ENCODE data around the gene PIP5K1B. TPM values are rescaled to one million over a fixed set of nuclear protein-coding genes. Genes with fewer than 3 reads are reported as not detected.

The PIP5K1B gene
- total and polyA plus RNA-seq, 2 experiments from 2014 or later = 1.3 to 2.8 TPM

DNA sequence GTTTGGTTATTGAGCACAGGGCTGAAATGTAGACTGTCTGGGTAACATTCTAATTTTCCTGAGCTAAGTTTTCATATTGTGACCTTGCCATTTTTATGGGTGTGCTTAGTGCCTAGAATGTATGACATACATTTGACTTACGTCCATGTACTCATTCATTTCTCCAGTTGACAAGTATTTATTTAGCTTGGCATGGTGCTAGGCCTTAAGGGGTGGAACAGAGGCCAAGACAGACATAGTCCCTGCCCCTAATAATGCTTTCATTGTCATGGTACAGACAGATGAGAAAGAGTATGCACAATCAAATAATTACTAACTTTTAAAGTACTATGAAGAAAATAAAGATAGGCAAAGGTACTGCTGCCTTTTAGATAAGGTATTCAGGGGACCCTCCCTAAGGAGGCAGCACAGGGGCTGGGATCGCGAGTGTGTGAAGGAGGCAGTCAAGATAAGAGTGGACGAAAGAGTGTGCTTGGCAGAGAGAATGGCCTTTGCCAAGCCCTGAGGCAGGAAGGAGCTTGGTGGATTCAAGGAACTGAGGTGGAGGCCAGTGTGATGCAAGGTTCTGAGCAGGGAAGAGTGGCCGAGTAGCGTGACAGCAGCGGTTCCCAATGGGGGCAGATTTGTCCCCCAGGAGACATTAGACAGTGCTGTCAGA, 128.0 kb downstream of the PIP5K1B start (continued):
- TF ChIP-seq, protein P1, sequence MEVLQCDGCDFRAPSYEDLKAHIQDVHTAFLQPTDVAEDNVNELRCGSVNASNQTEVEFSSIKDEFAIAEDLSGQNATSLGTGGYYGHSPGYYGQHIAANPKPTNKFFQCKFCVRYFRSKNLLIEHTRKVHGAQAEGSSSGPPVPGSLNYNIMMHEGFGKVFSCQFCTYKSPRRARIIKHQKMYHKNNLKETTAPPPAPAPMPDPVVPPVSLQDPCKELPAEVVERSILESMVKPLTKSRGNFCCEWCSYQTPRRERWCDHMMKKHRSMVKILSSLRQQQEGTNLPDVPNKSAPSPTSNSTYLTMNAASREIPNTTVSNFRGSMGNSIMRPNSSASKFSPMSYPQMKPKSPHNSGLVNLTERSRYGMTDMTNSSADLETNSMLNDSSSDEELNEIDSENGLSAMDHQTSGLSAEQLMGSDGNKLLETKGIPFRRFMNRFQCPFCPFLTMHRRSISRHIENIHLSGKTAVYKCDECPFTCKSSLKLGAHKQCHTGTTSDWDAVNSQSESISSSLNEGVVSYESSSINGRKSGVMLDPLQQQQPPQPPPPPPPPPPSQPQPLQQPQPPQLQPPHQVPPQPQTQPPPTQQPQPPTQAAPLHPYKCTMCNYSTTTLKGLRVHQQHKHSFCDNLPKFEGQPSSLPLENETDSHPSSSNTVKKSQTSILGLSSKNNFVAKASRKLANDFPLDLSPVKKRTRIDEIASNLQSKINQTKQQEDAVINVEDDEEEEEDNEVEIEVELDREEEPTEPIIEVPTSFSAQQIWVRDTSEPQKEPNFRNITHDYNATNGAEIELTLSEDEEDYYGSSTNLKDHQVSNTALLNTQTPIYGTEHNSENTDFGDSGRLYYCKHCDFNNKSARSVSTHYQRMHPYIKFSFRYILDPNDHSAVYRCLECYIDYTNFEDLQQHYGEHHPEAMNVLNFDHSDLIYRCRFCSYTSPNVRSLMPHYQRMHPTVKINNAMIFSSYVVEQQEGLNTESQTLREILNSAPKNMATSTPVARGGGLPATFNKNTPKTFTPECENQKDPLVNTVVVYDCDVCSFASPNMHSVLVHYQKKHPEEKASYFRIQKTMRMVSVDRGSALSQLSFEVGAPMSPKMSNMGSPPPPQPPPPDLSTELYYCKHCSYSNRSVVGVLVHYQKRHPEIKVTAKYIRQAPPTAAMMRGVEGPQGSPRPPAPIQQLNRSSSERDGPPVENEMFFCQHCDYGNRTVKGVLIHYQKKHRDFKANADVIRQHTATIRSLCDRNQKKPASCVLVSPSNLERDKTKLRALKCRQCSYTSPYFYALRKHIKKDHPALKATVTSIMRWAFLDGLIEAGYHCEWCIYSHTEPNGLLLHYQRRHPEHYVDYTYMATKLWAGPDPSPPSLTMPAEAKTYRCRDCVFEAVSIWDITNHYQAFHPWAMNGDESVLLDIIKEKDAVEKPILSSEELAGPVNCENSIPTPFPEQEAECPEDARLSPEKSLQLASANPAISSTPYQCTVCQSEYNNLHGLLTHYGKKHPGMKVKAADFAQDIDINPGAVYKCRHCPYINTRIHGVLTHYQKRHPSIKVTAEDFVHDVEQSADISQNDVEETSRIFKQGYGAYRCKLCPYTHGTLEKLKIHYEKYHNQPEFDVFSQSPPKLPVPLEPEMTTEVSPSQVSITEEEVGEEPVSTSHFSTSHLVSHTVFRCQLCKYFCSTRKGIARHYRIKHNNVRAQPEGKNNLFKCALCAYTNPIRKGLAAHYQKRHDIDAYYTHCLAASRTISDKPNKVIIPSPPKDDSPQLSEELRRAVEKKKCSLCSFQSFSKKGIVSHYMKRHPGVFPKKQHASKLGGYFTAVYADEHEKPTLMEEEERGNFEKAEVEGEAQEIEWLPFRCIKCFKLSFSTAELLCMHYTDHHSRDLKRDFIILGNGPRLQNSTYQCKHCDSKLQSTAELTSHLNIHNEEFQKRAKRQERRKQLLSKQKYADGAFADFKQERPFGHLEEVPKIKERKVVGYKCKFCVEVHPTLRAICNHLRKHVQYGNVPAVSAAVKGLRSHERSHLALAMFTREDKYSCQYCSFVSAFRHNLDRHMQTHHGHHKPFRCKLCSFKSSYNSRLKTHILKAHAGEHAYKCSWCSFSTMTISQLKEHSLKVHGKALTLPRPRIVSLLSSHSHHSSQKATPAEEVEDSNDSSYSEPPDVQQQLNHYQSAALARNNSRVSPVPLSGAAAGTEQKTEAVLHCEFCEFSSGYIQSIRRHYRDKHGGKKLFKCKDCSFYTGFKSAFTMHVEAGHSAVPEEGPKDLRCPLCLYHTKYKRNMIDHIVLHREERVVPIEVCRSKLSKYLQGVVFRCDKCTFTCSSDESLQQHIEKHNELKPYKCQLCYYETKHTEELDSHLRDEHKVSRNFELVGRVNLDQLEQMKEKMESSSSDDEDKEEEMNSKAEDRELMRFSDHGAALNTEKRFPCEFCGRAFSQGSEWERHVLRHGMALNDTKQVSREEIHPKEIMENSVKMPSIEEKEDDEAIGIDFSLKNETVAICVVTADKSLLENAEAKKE (CRISPR knock-in tag; IDR thresholded peaks at IDR 0.05) = no peak

DNA sequence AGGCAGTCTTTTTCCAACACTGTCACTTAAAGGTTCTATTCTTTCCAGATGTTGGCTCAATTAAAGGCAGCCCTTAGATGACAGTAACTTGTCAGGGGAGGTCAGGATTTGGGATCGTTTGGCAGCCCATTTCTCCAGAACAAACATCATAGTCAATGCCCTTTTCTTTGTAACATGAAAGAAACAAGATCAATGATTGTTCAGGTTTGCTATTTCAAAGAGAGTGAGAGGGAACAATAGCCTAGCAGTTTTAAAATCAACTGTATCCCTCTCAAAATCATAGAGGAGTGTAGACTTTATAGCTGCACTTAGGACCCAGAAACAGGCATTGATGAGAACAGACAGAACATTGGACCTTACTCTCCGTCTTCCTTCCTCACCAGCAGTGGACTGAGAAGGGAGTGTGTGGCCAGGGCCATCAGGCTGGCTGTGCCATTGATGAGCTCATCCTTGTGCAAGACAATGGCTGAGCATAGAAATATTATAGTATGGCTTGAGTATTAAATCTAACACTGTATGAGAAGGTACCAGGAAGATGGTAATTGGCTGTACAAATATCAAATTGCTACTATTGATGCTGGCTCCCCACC, 130.0 kb downstream of the PIP5K1B start:
- Histone ChIP-seq H3F3A (replicated peaks; ENCODE audit: low read depth) (no peaks in the 10 kb centered on the region), H3K9me2 (ENCODE audit: insufficient read depth) (no peaks in the 10 kb centered on the region), H3K79me2 (replicated peaks; ENCODE audit: insufficient read depth) (no peaks in the 10 kb centered on the region), H3K4me3 (no peak overlapping the region), H3K27me3 (ENCODE audit: insufficient read depth) (no peaks in the 10 kb centered on the region), H3K4me1 (ENCODE audit: insufficient read depth) (peaks cover 6% of the 10 kb centered on the region; the same call in 1 of the 2 replicates), H3K27ac (ENCODE audit: low read depth) (no peak overlapping the region), H3K4me2 (no peak overlapping the region), H3K36me3 (ENCODE audit: insufficient read depth) (no peaks in the 10 kb centered on the region), H4K20me1 (replicated peaks; ENCODE audit: insufficient read depth) (no peaks in the 10 kb centered on the region), H2AFZ (no peak overlapping the region)
- H3K4me3 Mint-ChIP-seq = no peak overlapping the region
- no peaks in the 10 kb centered on the region; the same call in 2 of the 3 replicates for H3K36me3 Mint-ChIP-seq (ENCODE audit: low read depth)
- no peaks in the 10 kb centered on the region; the same call in 2 of the 3 replicates for H3K9me3 Mint-ChIP-seq
- no peak overlapping the region for H3K27ac Mint-ChIP-seq
- H3K27me3 Mint-ChIP-seq (ENCODE audit: insufficient read depth, low read depth, poor library complexity) = peaks cover 2% of the 10 kb centered on the region
- ATAC-seq (no peak), DNase-seq (ENCODE audit: low spot score) (no peak)
- peaks cover 9% of the 10 kb centered on the region for H3K4me1 Mint-ChIP-seq
- TF ChIP-seq, protein P2, sequence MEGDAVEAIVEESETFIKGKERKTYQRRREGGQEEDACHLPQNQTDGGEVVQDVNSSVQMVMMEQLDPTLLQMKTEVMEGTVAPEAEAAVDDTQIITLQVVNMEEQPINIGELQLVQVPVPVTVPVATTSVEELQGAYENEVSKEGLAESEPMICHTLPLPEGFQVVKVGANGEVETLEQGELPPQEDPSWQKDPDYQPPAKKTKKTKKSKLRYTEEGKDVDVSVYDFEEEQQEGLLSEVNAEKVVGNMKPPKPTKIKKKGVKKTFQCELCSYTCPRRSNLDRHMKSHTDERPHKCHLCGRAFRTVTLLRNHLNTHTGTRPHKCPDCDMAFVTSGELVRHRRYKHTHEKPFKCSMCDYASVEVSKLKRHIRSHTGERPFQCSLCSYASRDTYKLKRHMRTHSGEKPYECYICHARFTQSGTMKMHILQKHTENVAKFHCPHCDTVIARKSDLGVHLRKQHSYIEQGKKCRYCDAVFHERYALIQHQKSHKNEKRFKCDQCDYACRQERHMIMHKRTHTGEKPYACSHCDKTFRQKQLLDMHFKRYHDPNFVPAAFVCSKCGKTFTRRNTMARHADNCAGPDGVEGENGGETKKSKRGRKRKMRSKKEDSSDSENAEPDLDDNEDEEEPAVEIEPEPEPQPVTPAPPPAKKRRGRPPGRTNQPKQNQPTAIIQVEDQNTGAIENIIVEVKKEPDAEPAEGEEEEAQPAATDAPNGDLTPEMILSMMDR (conservative IDR thresholded peaks at IDR 0.05; ENCODE audit: low read depth in 2 of 2) = no peak
- TF ChIP-seq, protein P3, sequence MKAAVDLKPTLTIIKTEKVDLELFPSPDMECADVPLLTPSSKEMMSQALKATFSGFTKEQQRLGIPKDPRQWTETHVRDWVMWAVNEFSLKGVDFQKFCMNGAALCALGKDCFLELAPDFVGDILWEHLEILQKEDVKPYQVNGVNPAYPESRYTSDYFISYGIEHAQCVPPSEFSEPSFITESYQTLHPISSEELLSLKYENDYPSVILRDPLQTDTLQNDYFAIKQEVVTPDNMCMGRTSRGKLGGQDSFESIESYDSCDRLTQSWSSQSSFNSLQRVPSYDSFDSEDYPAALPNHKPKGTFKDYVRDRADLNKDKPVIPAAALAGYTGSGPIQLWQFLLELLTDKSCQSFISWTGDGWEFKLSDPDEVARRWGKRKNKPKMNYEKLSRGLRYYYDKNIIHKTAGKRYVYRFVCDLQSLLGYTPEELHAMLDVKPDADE (IDR thresholded peaks at IDR 0.05) = no peak
- no peak for TF ChIP-seq ZNF331 (CRISPR knock-in tag; IDR thresholded peaks at IDR 0.05; ENCODE audit: low read depth)
- TF ChIP-seq, protein P1 (CRISPR knock-in tag; IDR thresholded peaks at IDR 0.05) = no peak

Data from GM23338 (cell line).